ENCODE data around the gene NTNG1.

NTNG1 gene

DNA sequence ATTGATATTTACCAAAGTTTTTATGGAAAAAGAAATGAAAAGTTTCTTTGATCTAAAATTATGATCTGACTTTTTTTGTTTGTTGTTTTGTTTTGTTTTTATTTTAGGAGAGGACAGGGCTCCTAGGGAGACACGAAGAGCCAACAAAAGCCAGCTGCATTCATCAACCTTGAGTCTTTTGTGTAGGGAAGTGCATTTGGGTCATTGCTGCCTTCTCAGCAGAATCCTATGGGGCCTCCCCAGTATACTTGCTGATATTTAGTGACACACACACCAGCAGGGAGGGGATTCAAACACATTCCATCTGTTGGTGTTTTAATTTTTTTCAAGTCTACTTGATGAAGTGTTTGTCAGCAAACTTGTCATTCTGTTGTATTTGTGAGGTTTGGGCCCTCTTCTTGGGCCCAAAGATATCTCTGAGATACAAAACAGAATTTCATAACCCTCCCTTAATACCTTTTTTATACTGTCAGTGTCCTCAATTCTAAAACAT, 203.5 kb downstream of the NTNG1 start:
- no peak for DNase-seq

DNA sequence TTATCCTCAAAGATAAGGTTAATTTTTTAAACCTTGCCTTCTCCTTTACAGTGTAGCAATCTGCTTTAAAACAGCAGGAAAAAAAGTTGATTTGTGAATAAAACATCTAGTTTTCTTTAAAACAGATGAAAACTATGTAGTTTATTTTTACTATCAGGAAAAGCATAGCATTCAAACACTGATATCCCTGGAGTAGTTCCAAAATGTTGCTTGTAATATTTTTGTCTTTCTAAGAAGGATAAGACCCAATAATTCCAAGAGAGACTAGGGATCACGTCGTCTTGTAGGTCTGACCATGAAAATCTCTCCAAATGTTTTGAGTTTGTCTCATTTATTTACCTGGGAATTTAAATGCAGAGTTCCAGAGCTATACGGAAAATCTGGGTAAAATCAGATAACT, 204.0 kb downstream of the NTNG1 start:
- no peak for DNase-seq

GRCh38 chr1:107352850-107353249, 212.0 kb downstream of the NTNG1 start:
- no peak for DNase-seq

DNA sequence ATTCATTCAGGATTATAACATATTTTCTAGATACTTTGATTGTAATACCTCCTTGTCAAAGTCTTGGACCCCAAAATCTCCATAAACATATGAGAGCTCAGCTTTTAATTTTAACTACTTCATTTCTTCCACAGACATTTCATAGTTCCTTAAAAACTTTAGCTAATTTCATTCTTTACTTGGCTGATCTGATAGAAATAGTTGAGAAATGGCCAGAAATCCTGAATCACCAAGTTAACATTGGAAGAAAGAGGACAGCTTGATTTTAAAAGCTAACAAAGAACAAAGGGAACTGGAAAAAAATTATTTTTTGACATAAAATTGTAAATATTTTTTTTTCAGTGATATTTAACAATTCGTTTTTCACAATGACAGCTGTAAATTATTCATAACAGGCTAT, 216.5 kb downstream of the NTNG1 start:
- DNase-seq: no peak

DNA sequence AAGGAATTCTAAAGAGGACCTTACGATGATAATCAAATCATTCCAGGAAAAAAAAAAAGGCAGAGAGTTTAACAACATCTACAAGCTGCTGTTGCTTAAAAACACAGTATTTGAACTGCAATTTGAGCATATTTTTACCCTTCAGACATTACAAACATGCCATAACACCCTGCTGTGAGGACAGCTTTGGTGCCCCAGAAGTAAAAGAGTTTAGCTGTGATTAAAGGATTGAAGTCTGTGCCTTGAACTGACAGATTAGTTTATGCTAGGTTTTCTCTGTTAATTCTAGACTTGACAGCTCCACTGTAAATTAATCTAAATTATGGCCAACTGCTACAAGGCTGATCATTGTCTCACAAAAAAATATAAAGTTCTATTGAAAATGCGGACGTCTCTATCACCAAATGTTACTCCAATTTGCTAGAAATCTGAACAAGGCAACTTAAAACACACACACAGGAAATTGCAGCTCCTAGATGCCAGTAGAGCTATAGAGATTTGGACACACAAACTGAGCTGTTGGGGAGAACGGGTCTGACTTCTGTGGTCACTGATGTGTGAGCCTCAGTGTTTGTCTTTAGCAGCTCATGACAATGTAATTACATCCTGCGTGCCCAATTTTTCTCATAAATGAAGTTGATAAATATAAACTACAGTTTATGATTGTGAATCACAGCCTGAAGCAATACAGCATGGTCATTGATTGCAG, 217.9 kb downstream of the NTNG1 start:
- DNase-seq: no peak

- no peak for DNase-seq
These were observed 218.8 kb downstream of the NTNG1 start for GRCh38 chr1:107359472-107360241.

- DNase-seq: no peak
These were observed 221.8 kb downstream of the NTNG1 start for GRCh38 chr1:107362468-107363140.

GRCh38 chr1:107363154-107363553, 222.3 kb downstream of the NTNG1 start:
- DNase-seq: no peak

DNA sequence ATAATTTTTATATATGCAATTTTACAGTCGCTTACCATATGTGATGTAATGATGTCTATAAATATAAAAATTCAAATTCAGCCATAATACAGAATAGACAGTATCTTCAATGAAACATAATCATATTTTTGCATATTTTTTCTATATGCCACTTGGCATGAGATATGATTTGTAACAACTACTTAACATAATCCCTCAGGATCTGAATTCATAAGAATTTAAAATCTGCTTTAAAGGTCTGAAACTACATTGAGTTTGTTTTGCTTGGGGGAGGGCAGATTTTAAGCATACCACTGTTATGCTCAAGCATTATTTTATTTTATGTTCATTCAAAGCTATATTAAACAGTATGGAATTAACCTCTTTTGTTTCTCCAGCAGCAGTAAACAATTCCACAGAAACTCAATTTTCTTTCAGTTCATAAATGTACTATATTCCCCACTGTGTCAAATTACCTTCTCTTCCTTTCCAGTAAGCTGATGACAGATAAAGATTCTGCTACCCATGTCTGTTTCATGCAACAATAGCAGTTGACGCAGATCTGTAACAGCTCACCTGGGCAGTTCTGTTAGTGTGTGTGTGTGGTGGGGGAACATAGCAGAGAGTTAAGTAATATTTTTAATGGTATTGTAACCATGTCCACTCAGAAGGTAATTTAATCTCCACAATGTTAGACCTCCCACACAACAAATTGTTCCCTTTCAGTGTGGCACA, 224.8 kb downstream of the NTNG1 start:
- DNase-seq: no peak

- DNase-seq: no peak
These were observed 237.6 kb downstream of the NTNG1 start for GRCh38 chr1:107378426-107378825.

DNA sequence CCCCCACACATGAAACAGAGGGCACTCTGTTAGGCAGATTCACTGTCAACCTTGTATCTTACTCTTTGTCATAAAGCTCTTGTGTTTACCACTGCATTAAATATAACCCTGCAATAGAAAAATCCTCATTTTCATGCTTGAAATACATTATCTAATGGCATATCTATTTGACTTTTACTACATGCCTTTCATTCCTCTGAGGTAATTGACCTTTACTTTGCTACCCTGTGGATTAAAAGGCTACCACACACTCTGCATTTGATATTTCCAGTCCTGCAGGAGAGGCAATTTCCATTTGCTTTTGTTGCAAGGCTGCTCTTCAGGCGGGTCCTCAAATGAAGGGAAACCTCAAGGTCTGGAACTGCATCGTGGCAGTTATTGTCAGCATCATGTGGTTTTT, 238.0 kb downstream of the NTNG1 start:
- no peak for DNase-seq

DNA sequence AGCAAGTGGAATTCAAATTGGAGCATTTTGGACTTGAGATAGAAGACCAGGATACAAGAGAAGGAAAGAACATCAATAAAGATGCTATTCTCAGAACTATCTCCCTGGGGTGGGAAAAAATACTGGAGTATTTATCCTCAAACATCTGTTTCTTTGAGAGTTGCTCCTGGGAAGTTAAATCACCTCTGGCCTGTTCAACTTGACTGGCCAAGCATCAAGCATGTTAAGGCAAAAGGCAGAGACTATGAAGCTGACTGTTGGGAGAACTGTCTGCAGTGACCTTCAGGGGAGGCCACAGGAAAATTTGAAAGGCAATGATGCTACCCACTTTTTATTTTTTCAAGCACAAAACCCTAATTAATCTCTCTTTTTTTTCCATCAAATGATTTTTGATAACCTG, 239.0 kb downstream of the NTNG1 start:
- no peak for DNase-seq

DNA sequence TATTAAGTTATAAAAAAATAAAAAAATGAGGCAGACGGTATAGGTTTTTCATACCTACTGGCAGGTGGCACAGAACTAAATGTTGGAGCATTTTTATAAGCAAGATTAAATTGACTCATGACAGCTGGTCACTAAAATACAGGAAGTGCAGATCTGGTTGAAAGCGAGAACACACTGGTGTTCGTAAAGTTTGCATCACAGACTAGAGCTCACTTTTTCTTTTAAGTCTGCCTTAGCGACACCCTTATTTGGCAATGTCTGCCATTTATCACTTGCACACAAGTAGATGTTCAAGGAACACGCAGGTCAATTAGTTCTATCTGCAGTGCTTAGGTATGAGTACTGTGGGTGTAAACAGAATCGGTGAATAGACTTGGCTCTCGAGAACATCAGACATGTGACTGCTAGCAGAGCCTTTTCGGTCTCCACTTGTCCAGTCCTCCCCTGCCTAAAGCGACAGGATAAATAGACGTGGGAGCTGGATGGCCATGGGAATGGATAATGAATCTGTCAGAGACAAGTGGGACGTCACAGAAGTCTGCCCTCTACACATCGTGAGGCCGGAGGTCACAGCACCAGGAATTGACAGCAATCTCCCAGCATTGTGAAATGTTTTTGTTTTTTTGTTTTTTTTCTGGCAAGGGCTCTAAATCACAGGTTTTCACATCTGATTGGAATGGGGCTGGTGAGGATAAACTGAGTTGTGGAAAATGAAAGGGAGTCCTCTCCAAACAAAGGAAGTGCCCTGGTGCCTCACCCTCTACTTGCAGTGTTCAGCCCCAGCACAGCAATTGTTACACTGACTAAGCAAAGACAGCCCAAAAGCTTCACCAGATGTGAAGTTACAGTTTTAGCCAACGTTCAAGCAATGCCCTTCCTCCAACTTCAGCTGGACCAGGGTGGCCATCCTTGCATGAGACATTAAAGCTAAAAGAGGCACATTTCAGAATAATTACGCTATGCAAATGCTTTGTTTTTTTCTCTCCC, 248.9 kb downstream of the NTNG1 start:
- DNase-seq: no peak

DNA sequence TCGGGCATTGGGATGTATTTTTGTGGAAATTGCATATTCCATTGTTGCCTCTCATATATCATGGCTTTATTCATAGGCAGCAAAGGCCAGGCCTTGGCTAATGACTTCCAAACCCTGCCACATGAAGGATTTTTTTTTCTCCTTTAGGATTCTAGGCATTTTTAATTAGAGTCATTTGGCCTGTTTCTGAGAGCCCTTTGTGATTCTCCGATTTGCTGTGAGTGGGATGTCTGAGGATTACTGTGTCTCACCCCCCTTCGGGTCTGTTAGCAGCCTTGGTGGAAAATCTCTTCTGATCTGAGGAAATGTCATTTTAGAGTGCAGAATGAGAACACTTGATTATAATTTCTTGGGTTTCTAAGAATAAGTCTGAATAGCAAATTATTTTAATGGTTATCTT, 253.5 kb downstream of the NTNG1 start:
- DNase-seq: no peak

DNA sequence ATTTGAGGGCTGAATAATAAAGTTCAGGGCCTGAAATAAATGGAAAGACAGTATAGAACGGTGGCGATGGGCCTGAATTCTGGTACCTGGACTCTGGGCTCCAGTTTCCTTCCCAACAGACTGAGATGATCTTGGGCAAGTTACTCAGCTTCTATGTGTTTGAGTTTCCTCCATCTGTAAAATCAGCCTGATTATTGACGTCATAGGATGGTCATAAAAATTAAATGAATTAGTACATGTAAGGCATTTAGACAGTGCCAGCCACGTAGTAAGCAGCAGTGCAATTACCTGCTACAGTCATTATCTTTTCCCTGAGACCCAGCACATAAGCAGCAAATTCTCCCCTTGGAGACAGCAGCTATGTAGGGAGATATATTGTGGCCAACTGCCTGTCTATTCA, 260.9 kb downstream of the NTNG1 start:
- no peak for DNase-seq

GRCh38 chr1:107404756-107405155, 263.9 kb downstream of the NTNG1 start:
- no peak for DNase-seq

GRCh38 chr1:107405236-107405635, 264.4 kb downstream of the NTNG1 start:
- DNase-seq: peak; percentile 21 to 43

GRCh38 chr1:107407011-107407410, 266.2 kb downstream of the NTNG1 start:
- no peak for DNase-seq

DNA sequence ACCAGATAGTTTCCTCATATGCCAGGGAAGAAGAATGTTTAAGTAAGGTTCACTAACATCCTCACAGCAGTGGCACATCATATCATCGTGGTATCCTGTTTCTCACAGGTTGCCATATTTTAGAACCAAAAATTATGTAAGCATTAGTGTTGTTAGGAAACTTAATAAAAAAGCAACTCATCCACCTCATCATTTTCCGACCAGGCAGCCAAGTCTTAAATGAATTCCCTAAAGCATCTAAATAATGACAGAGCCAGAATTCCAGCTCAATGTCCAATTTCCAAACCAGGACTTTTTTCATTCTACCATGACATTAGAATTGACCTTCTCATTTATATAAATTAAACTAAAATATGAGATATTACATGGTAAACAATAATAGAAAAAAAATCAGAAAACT, 272.7 kb downstream of the NTNG1 start:
- DNase-seq: no peak

DNA sequence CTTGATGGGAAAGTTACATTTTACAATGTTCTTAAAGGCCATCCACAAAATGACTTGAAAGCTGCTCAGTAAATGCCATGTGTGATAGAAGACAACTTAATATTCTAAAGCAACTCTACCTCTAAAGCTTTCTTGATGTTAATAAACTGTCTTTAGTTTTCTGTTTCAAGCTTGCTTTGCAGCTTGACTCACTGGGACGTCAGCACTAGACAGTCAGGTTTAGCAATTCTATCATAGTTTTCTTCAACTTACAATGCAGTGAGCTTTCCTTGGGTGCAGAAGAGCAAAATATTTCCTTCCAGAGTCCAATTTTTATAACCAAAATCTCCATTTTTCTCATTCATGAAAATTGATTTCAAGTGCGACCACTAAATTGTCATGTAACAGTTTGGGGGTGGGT, 273.1 kb downstream of the NTNG1 start:
- no peak for DNase-seq

- DNase-seq: no peak
These were observed 273.7 kb downstream of the NTNG1 start for GRCh38 chr1:107414550-107414949.

DNA sequence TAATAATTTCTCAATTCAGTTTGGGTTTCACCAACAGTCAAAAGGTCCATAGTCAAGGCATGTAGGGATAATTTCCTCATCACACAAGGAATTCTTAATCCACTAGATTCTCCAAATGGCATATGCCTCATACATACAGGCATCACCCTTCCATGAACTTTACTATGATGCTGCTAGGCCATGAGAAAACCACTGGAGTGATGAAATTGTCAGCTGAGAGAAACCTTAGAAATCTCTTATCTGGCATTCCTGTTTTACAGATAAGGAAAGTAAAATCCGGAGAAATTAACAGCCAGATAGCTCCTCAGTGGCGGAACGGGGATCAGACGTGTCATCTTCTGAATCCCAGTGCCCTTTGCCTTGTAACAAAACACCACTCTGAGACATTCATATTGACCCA, 274.4 kb downstream of the NTNG1 start:
- no peak for DNase-seq
